LNCaP clone FGC (cell line): Measurements from ENCODE around the gene UBL3.

Experiments used
- DNase-seq: peaks from one replicate; pipeline ENCODE4 v3.0.0-alpha.2; 2011; ENCODE audit warnings: low read depth
- H3K4me3 ChIP-seq: 2 replicates; pipeline ENCODE4 v1.5.1; 2011; ENCODE audit warnings: mild to moderate bottlenecking, low read depth, low read length, control low read depth
- CTCF ChIP-seq: IDR thresholded peaks from 2 replicates; pipeline ENCODE4 v1.5.1; 2012; ENCODE audit warnings: mild to moderate bottlenecking; ENCODE audit not compliant: control insufficient read depth, insufficient read depth; ENCODE audit errors: extremely low read depth

UBL3 gene

GRCh38 chr13:29882076-29882475, 31.7 kb upstream of the UBL3 start:
- TF ChIP-seq CTCF: no peak
- no peak for DNase-seq

GRCh38 chr13:29878101-29878500, 27.7 kb upstream of the UBL3 start:
- H3K4me3 ChIP-seq: no peak overlapping the region
- no peak for DNase-seq
- no peak for TF ChIP-seq CTCF

More at GRCh38 chr13:29882076-29882475, 31.7 kb upstream of the UBL3 start:
- no peak overlapping the region for H3K4me3 ChIP-seq

GRCh38 chr13:29877456-29878078, 27.1 kb upstream of the UBL3 start:
- no peak for DNase-seq
- H3K4me3 ChIP-seq: no peak overlapping the region
- TF ChIP-seq CTCF: no peak

GRCh38 chr13:29875646-29876045, 25.2 kb upstream of the UBL3 start:
- no peak for TF ChIP-seq CTCF
- DNase-seq: no peak
- no peak overlapping the region for H3K4me3 ChIP-seq

- H3K4me3 ChIP-seq: no peak overlapping the region
- DNase-seq: peak; percentile 44
- TF ChIP-seq CTCF: no peak
Measured at GRCh38 chr13:29868581-29868980, 18.2 kb upstream of the UBL3 start.

GRCh38 chr13:29865934-29866333, 15.5 kb upstream of the UBL3 start:
- no peak for TF ChIP-seq CTCF

GRCh38 chr13:29861694-29862110, 11.3 kb upstream of the UBL3 start:
- DNase-seq: no peak
- H3K4me3 ChIP-seq: no peak overlapping the region
- no peak for TF ChIP-seq CTCF

More at GRCh38 chr13:29865934-29866333, 15.5 kb upstream of the UBL3 start:
- no peak overlapping the region for H3K4me3 ChIP-seq
- no peak for DNase-seq
